GM18498 (cell line): Measurements from ENCODE around the gene HLCS.

ENCODE experiments used
- ATAC-seq: cut with Tn5 transposase; IDR thresholded peaks from one replicate; pipeline ENCODE4 v1.9.1; 2021; ENCODE audit warnings: mild to moderate bottlenecking, moderate library complexity; ENCODE audit not compliant: unreplicated experiment

Gene HLCS

GRCh38 chr21:36887963-36888362 lies 78.5 kb downstream of the HLCS start:
- no peak for ATAC-seq

DNA sequence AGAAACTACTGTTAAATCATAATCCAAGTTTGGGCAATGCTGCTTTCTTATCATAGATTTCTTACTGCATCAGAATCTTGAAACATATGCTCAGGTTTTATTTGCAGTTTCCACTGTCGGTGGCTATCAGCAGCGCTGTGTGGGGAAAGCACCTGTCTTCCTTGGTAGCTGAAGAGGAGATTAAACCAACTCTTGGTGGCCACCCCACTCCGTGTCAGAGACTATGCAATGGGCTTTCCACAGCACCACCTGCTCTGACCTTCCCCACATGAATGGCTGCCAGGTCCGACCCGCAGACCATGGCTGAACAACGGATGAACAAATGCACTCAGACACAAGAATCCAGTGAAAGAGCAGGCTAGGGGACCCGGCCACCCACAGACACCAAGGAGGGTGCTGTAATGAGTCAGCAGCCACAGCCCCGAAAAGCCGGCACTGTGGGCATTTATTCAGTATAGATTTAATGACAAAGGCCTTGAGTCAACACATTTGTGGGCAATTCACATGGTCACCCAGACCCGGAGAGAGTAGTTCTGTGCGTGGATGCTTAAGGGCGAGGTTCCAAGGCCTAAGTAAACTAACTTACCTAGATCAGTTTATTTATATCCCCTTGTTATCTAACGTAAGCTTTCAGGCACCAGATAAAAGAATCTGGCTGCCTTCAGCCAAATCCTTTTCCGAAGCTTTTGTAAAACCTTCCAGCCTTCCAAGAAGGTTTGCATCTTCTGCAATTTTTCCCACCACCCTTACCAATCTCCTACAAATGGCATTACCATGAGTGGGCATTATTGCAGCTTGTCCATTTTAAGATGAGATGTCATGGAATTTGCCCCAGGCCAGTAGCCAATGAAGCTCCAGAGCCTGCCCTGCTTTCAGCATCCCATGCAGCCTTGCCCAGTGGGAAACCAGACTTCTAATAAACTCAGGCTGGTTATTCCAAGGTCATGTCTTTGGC lies 82.7 kb downstream of the HLCS start:
- ATAC-seq: no peak

DNA sequence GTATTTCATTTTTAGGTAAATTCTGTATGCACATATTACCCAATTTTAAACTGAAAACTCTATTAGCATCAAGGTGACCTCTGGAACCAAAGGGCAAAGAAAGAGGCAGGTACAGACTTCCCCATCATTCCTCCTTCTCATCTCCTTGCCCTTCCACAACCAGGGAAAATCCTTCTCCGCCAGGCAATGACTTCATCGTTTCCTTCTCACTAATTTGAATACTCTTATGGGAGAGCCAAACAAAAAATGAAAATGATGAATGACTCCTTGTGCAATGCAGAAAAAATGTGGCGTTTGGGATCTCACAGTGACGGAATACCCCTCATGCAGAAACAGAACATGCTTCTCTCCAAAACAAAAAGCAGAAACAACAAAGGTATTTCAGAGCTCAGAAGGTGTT lies 83.7 kb downstream of the HLCS start:
- ATAC-seq: no peak

DNA sequence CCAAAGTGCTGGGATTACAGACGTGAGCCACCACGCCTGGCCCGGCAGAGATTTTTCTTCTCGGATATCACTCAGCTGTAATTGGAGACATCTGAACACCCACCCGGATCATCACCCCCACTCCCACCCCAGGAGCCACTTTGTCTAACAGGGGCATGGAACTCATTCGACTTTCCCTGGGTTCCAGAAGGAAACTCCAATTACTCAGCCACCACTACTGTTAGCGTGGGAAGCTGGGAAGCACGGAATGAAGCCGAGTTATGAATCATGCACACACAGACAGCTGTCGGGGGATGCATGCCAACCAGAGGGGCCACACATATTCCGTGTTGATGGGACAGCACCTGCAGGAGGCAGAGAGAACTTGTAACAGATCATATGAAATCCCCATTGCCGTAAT lies 85.2 kb downstream of the HLCS start:
- ATAC-seq: no peak

DNA sequence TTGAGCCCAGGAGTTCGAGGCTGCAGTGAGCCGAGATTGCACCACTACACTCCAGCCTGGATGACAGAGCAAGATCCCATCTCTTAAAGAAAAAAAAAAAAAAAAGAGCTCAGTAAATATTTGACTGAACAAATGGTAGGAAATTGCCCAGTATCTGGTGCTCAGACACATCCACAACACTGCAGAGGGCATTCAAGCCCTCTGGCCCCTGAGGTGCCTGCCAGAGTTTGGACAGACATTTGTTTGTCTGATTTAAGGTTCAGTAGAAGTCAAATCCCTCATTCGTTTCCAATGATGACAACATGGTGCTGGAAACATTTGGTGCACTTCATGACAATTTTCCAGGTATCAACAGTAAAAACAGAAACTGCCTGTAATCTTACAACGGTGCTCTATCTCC lies 86.6 kb downstream of the HLCS start:
- no peak for ATAC-seq

DNA sequence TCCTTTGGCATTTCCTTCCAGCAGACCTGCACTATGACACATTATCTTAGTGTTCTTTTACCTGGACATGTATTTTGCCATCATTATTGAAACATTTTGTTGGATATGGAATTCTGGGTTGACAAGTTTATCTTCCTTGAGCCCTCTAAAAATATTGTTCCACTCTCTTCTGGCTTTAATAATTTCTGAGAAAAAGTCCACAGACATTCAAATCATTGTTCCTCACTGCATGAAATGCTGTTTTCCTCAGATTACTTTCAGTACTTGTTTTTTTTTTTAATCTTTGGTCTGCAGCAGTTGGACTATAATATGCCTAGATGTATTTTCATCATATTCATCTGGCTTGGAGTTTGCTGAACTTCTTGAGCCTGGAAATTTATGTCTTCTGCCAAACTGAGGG lies 88.7 kb downstream of the HLCS start:
- no peak for ATAC-seq

GRCh38 chr21:36874665-36875064 lies 91.8 kb downstream of the HLCS start:
- ATAC-seq: no peak

DNA sequence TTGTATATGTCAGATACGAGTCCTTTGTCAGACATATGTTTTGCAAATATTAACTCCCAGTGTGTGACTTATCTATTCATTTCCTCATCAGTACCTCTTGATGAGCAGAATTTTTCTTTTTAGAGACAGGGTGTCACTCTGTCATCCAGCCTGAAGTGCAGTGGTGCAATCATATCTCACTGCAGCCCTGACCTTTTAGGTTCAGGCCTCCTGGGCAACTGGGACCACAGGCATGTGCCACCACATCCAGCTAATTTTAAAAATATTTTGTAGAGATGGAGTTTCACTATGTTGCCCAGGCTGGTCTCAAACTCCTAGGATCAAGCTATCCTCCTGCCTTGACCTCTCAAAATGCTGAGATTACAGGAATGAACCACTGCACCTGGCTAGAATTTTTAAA lies 93.0 kb downstream of the HLCS start:
- no peak for ATAC-seq

GRCh38 chr21:36867291-36867905 lies 99.1 kb downstream of the HLCS start:
- ATAC-seq: no peak

DNA sequence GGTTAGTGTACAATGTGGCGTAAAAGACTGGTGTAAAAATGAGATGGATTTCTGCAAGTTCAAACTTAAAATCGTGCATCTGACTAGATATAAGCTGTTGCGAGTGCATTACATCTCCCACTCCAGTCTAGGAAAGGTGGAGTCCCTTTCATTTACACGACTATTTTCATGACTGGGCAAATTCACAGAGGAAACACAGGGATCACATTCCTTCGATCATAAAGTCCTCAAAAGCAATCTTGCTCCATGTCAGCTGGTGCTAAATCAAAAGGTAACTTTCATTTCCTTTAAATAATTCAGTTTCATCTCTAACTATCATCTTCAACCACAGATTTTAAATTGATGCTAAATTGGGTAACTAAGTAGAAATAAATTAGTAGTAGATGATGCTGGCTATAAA lies 100.0 kb downstream of the HLCS start:
- no peak for ATAC-seq

DNA sequence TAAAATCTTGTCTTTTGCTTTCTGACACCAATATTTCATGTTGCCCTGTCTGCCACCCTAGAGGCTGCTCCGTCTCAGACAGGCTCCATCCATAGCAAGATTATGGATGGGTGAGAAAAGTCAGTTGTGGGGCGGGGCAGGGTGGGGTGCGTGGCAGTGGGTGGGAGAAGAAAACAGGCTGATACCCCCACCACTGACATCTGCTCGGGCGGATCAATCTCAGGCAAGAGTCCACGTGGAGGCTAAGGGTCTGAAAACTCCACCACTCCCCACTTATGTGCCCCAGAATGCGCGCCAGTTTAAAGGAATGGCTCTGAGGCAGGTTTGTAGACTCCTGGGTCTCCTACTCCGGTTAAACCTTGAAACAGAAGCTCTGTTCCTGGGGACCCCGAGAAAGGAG lies 101.5 kb downstream of the HLCS start:
- no peak for ATAC-seq

DNA sequence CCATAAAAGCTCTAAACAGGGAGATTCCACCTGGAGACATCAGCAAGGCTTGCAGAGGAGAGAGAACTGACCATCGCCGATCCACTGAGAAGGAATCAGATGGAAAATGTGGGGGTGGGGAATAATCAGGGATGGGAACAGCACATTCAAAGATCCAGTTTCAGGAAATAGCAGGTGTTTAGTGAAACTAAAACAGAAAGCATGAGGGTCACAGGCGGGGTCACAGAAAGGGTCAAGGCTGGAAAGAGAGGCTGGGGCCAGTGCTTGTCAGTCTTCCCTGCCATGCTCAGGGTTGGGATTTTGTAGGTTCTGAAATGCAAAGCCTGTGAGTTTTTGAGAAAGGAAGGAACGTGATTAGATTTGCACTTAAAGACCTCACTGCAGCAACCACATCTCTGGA lies 103.2 kb downstream of the HLCS start:
- no peak for ATAC-seq

GRCh38 chr21:36861595-36862323 lies 104.7 kb downstream of the HLCS start:
- no peak for ATAC-seq

DNA sequence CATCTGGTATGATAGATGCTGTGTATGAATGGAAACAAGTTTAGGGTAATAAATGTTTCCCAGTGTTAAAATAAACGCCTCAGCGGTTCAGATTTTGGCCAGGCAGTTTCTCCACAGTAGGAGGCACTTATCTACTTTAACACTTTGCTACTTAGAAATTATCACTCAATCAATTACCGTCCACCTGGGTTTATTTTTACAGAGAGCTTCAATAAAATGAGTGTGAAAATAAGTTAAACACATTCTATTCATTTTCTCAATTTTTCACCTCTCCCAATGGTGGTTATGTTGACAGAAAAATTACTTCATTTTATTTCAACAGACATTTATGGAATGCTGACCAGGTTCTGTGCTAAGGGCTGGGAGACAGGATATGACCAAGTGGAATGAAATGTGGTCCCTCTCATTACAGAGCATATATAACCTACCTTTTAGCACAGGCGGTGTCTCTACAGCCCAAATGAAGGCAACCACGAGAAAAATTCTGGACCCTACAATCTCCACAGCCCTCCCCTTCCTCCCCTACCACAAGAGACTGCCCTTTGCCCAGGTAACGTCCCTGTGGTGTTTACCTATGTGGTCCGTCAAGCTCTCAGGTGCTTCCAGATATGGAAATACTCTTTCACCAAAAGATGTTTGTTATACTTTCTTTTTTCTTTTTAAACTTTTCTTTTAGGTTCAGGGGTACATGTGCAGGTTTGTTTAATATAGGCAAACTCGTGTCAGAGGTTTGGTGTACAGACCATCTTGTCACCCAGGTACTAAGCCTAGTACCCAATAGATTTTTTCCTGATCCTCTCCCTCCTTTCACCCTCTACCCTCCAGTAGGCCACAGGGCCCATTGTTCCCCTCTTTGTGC lies 105.5 kb downstream of the HLCS start:
- ATAC-seq: no peak

DNA sequence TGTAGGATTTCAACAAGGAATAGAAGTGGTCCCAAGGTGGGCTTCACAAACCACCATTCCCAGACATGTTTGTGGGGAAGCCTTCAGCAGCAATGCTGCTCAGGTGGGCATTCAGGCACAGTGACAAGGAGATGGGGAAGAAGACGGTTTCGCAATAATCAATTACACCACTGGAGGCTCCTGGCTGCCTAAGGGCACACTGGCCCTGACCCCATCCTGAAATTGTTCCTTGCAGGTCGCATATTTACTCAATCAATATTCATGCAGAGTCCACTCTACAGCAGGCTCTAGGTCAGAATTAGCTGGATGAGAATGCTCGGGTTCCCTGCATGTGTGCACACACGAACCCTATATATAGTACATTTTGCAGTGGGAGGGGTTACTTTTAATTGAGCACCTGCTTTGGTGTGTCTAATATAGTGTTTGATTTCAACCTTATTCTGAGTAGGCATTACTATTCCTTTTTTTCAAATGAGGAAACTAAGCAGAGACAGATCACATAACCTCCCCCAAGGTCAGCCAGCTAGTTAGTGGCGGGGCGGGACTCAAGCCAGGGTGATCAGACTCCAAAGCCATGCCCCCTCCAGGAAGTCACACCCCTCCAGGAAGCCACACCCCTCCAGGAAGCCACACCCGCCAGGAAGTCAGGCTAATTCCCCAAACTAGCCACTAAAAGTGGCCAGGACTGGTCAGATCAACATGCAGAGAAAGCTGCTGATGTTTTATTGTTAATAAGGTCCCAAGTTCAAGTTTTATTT lies 106.5 kb downstream of the HLCS start:
- ATAC-seq: no peak

- ATAC-seq: no peak
Observed at GRCh38 chr21:36858320-36858957, 108.0 kb downstream of the HLCS start.

GRCh38 chr21:36856643-36857042 lies 109.8 kb downstream of the HLCS start:
- no peak for ATAC-seq

DNA sequence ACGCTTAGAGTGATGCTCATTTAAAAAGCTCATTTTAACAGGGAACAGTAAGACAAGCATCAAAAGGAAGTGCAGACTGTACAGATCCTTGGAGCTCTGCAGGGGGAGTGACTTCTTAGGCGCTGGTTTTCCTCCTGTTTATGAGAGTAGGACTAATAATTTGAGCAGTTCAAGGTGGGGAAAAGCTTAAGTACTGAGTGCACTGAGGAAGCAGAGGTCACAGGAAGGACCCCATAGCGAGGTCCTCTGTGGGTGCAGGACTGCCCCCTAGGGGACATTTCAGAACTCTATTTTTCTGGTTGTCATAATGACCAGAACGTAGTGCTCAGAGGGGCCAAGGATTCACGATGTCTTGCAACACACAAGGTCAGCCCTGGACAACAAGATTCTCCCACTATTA lies 112.1 kb downstream of the HLCS start:
- no peak for ATAC-seq

DNA sequence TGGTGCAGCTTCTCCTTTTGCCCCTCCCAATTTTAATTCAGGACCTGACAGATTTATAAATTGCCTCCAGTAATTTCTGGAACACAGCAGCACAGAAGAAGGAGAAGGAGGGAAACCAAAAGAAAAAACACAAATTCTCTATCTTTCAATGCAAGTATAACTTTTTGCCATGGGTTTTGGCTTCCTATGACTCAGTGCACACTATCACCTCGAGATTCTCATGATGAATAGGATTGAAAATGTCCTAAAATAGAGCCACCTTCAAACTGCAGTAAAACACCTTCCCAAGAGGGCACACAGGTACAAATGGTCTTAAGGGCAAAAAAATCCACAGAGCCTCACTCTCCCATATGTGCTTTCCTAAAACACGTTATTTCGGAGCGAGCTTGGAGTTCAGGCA lies 113.6 kb downstream of the HLCS start:
- no peak for ATAC-seq

DNA sequence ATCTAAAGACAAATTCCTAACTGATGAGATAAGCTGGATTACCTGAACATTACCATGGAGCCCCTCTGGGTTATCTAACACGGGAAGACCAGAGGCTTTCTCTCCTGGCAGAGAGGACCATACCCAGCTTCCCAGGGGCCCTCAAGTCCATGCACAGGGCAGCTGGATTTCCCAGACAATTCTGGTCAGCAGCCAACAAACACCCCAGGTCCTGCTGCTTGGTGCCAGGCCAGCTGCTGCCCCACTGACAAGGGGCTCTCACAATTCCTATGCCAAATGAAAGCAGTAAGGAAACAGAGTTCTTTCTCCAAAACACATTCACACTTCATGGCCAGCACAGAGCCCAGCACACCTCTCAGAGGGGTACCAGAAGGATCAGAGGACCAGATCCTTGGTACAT lies 114.2 kb downstream of the HLCS start:
- no peak for ATAC-seq
